Glomerular visceral epithelial cell (primary cell): Measurements from ENCODE around the gene RASAL2.
"Not testable (repeated sequence)": the region's sequence is repeated elsewhere in the genome, so short reads cannot be mapped to it uniquely, and the experiment has no call there.

Source experiments
- DNase-seq: peaks from one replicate; pipeline ENCODE4 v3.0.0-alpha.2; 2016; ENCODE audit errors: extremely low spot score

Gene RASAL2

DNA sequence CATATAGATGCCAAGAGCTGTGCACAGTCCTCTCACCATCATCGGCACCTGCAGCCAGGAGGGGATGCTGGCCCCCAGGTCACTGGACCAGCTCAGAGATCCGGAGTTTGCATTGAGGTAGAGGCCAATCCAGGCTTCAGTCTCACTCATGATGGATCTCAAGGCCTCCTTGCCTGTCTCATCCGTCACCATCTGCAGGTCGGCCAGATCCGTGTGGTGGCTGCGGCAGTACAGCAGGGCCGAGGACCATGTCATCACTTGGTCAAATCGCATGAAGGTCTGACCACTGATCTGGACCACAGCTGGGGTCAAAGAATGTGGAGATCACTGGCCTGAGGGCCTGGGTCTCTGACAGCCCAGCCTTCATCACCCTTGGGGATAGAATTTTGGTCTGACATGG, 396.2 kb downstream of the RASAL2 start:
- DNase-seq: no peak

DNA sequence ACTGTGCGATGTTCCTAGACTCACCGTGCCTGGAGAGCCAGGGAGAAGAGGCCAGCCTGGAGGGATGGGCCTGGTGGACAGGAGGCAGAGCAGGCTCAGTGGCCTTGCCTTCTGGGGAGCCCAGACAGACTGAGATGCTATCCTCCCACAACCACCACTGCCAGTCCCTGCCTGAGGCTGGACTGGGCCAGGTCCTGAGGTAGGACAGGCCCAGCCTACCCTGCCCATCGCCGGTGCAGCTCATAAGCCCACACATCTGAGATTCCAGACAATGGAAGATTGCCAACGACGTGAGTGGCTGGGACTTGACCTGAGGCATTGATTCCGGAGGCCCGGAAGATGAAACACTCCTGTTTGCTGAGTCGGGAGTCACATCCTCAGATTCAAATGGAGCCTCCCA, 397.1 kb downstream of the RASAL2 start:
- no peak for DNase-seq

GRCh38 chr1:178491721-178492120, 397.8 kb downstream of the RASAL2 start:
- DNase-seq: no peak

DNA sequence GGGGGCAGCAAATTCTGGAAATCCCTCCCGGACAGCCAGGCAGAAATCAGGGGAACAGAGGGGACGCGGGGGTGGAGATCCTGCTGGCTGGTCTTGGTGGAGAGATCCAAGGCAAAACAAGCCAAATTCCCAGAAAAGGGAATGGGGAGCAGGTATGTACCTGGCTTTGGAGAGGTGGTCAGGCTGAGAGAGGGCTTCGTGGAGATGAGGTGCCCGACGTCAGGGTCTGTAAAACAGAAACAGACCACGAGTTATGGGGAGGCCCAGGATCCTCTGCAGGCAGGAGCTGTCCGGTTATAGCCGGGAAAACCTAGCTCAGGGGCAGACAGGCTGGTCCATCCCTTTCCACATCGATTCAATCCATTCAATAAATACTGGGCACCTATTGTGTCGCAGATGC, 398.4 kb downstream of the RASAL2 start:
- no peak for DNase-seq

GRCh38 chr1:178493301-178493741, 399.4 kb downstream of the RASAL2 start:
- DNase-seq: no peak

DNA sequence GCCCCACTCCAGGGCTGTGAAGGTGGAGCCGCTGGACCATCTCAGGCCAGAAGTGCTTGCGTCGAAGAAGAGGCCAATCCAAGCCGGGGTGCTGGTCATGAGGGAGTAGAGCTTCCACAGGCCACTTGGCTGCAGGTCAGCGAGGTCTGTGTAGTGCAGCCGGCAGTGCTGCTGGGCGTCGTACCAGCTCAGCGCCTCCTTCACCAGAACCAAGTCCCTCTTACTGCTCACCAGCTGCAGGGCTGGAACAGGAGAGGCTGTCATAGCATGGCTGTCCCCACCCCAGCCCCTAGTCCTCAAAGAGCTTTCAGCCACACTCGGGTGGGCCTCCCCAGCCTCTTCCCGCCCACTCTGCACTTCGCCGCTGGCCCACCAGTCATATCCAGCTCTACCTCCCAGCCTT, 400.7 kb downstream of the RASAL2 start:
- no peak for DNase-seq

DNA sequence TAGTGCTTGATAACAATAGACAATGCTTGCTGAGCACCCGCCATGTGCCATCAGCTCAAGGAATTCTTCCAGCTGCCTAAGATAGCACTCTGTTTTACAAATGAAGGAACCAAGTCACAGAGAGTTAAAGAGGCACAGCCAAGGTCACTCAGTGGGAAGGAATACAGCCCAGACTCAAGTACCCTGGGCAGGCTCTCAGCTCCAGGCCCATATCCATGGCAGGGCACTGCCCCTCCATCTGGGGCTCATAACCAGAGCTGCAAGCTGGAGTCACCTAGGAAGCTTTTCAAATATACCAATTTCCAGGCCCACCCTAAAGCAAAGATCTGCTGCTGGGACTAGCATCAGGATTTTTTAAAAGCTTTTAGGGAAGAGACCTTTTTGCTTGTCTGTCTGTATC, 401.3 kb downstream of the RASAL2 start:
- DNase-seq: no peak

DNA sequence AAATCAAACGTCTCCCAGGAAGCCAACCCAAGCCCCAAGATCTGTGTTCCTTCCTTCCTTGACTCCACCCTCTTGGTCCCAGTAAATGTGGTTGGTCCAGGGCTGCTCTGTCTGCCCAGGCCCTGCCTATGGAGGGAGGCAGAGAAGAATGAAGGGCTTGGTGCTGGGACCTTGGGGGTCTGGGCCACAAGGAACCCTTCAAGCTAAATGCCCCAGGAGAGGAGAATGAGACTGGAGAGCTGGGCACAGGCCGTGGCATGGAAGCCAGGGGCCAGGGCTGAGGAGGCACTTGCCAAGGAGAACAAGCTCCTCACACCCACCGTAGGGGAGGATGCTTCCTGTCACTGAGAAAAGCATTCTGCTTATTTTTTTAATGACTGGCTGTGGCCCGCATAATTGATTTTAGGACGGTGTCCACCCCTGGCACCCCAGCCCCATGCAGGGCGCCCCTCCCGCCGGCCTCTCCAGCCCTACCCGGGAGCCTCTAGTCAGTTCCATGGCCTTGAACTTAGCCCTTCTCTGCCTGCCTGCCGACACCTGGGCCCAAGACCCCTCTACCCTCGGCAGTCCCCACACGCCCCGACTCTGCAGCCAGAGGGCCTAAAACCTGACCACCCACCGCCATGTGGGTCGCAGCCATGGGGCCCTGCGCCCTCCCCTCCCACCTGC, 402.0 kb downstream of the RASAL2 start:
- no peak for DNase-seq

GRCh38 chr1:178496410-178497135, 402.7 kb downstream of the RASAL2 start, which contains the start of gene CLEC20A:
Gene CLEC20A, minus strand, starts transcription at chr1:178496964. Its CDS starts 25 bp downstream, at chr1:178496939.
- DNase-seq: no peak

- DNase-seq: no peak
These were observed 404.1 kb downstream of the RASAL2 start for GRCh38 chr1:178497903-178498478.

GRCh38 chr1:178498896-178499675, 405.2 kb downstream of the RASAL2 start:
- no peak for DNase-seq

GRCh38 chr1:178500091-178500770, 406.3 kb downstream of the RASAL2 start:
- no peak for DNase-seq

DNA sequence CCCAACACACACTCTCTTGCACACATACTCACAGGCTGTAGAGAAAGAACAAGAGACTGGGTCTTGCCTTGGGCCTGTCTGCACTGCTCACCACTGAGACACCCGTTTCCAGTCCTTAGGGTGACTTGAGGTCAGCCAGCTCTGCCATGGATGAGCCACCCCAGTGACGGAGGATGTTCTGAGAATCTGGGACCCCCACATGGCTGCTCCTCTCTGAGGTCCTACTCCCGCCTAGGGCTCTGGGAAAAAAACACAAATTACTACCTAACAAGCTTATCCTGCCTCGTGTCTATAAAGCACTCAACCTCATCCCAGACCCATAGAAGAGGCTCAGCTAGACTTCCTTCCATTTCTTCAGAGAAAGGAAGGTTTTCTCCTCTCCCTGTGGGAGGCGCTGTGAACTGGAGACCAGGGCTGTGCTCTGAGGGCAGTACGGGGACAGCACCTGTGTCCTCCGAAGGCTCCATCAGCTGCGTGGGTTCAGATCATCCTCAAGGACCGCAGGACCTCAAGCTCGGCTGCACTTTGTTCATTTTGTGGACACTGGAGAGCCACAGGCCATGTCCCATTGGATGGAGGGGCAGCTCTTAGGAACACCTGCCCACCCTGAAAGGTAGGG, 407.1 kb downstream of the RASAL2 start:
- DNase-seq: no peak

GRCh38 chr1:178501705-178502329, 407.9 kb downstream of the RASAL2 start:
- peak; percentile 70 for DNase-seq

DNA sequence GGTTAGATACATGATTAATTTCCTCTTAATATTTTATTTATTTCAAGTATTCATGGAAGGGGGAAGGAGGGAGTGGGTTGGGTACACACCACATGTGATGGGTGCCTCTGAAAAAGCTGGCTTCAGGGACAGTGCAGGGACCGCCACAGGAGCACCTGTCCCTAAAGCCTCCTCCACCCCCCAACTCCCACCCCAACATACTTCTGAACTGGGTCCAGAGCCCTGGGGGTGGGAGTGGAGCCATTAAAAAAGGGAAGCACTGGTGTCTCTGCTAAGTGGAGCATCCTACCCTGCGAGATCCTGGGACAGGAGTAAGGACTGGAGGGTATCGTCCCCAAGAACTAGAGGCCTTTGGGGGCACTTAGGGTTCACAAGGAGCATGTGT, 408.4 kb downstream of the RASAL2 start:
- no peak for DNase-seq

DNA sequence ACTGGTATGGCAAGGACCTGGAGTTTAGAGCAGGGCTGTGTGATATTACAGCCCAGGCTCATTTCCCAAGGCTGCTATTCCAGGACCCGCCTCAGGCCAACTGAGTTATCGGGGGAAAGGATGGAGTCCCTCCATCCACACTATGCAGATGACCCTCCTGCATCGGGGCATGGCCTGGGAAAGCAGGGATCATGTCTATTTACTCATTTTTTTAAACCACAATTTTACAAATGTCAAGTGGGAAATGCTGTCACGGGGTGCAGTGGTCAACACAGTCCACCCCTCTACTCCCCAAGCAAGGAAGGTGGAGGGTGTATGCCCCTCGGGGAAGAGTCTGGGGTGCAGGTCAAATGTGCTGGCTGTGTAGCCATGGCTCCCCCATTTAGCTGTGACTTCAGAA, 409.0 kb downstream of the RASAL2 start:
- DNase-seq: no peak

DNA sequence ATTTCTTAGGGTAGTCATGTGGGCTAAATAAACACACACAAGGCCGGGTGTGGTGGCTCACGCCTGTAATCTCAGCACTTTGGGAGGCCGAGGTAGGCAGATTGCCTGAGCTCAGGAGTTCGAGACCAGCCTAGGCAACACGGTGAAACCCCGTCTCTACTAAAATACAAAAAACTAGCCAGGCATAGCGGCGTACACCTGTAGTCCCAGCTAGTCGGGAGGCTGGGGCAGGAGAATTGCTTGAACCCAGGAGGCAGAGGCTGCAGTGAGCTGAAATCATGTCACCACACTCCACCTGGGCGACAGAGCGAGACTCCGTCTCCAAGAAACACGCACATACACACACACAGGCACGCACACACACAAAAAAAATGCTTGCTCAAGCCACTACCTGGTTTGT, 409.4 kb downstream of the RASAL2 start:
- not testable (repeated sequence) for DNase-seq

DNA sequence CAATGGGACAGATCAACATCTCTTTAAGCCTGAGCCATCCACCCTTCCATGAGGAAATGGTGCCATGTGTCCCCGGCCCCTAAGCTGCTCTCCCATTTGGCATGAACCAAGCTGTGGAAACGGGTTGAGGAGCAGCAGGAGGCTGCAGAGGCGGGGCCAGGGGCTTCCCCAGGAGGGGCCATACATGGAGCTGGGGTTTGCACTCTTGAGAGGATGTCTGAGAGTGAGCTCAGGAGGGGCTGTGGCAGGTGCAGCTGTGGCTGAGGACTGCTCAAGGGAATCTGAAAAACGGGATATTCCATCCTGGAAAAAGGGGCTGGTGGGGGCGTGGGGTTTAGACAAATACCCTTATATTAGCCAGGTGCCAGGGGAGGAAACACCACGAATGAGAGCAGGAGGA, 409.9 kb downstream of the RASAL2 start:
- DNase-seq: no peak

DNA sequence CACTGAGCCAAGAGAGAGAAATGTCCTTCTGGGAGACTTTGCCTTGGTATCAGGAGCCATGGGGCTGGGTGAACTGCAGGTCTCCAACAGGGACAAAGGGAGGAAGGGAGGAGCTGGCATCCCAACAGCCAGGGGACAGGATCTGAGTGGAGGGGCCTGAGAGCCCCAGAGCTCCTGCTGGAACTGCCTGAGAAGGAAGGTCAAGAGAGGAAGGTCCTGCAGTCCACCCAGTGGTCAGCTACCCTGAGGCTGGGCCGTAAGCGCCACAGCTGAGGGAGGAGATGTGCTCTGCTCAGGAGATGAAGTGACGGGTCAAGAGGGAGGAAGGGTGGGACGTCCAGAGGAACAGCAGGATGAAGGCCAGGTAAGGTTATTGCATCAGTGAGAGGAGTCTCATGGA, 410.4 kb downstream of the RASAL2 start:
- DNase-seq: no peak

DNA sequence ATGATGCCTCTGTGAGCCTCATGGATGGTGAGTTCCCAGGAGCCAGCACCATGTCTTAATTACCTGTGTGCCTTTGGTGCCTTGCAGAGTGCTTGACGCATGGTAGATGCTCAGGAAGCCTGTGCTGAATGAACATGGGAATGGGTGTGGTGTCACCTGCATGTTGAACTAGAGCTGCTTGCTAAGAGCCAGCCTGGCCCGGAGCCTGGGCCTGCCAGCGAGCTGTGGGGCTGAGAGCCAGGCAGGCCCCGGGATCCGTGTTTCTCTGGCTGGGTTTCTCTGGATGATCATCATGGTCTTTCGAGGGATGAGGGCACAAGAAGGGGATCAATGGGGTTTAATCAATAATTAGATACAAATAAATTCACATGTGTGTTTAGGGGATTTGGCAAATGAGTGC, 412.3 kb downstream of the RASAL2 start:
- no peak for DNase-seq

GRCh38 chr1:178506669-178507068, 412.8 kb downstream of the RASAL2 start:
- DNase-seq: no peak
